IPS-18a (cell line): ENCODE data around the gene SZT2.

Experiments used
- H3K27ac ChIP-seq: one replicate; pipeline ENCODE4 v1.5.1; 2013; ENCODE audit warnings: low read length
- H3K27me3 ChIP-seq: one replicate; pipeline ENCODE4 v1.6.1; 2013; ENCODE audit warnings: mild to moderate bottlenecking, low read length; ENCODE audit not compliant: control insufficient read depth, insufficient read depth
- H3K36me3 ChIP-seq: one replicate; pipeline ENCODE4 v1.6.1; 2013; ENCODE audit warnings: low read depth, low read length; ENCODE audit not compliant: control insufficient read depth
- H3K4me1 ChIP-seq: one replicate; pipeline ENCODE4 v1.6.1; 2013; ENCODE audit warnings: low read depth, low read length; ENCODE audit not compliant: control insufficient read depth
- H3K4me3 ChIP-seq: one replicate; pipeline ENCODE4 v1.5.1; 2013; ENCODE audit warnings: low read length
- H3K9ac ChIP-seq: one replicate; pipeline ENCODE4 v1.6.1; 2013; ENCODE audit warnings: mild to moderate bottlenecking, low read length, moderate library complexity
- H3K9me3 ChIP-seq: one replicate; pipeline ENCODE4 v1.6.1; 2013; ENCODE audit warnings: low read depth, low read length; ENCODE audit not compliant: control insufficient read depth

Gene SZT2

DNA sequence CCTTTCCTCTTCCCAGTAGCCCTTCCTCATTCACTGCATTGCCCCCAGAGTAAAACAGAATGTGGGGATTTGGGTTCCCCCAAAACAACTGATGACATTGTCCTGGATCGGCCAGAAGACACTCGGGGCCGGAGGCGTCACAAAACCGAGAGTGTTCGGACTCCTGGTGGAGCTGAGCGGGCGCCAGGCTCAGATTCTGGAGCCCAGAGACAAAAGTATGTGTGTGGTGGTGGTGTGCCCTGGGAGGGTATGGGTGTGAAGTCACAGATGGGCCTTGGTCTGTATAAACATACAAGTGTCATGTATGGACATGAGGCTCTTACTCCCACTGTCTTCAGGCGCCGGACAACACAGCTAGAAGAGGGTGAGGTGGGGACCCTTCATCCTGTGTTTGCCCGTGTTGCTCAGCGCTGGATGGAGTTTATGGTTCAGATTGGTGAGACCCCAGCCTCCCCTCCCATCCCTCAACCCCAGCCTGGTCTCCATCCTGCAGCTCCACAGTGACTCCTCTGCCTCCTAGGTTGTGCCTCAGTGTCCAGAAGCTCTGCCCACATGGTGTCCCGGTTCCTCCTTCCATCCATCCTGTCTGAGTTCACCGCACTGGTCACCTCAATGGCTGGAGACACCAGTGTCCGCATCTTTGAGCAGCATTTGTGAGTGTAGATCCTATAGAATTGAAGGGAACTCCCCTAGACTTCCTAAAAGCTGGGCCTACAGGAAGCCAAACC is 51.6 kb downstream of the SZT2 start:
- no peaks in the 10 kb centered on the region for H3K9me3 ChIP-seq
- H3K9ac ChIP-seq: no peak overlapping the region
- no peaks in the 10 kb centered on the region for H3K27me3 ChIP-seq
- no peaks in the 10 kb centered on the region for H3K4me1 ChIP-seq
- no peak overlapping the region for H3K27ac ChIP-seq
- no peak overlapping the region for H3K4me3 ChIP-seq
- peaks cover 9% of the 10 kb centered on the region for H3K36me3 ChIP-seq

DNA sequence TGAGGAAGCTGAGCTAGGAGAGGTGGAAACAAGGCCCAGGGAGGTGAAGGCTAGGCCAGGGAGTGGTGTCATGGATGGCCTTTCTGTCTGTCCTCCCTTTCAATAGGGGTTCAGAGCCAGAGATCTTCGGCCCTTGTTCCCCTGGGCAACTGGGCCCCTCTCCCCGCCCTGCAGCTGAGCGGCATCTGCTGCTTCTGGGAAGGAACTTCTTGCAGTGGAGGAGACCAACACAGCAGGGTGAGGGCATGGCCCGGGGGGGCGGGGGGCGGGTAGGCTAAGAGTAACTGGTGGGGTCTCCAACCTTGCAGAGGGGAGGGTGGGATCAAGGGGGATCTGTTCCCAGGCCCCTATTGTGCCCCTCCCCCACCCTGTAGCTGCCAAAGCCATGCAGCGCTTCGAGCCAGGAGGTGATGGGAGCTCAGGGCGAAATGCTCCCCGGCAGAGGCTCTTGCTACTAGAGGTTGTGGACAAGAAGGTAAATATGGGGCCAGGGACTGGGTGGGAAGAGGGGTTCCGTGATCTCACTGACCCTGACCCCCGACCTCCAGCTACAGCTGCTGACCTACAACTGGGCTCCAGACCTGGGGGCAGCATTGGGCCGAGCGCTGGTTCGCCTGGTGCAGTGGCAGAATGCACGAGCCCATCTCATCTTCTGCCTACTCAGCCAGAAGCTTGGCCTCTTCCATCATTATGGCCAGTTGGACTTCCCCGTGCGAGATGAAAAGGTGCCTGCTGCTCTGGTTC is 52.4 kb downstream of the SZT2 start:
- H3K9ac ChIP-seq: no peak overlapping the region
- H3K4me1 ChIP-seq: no peaks in the 10 kb centered on the region
- H3K9me3 ChIP-seq: no peaks in the 10 kb centered on the region
- H3K27me3 ChIP-seq: no peaks in the 10 kb centered on the region
- H3K27ac ChIP-seq: no peak overlapping the region
- H3K4me3 ChIP-seq: no peak overlapping the region
- H3K36me3 ChIP-seq: peaks cover 16% of the 10 kb centered on the region

DNA sequence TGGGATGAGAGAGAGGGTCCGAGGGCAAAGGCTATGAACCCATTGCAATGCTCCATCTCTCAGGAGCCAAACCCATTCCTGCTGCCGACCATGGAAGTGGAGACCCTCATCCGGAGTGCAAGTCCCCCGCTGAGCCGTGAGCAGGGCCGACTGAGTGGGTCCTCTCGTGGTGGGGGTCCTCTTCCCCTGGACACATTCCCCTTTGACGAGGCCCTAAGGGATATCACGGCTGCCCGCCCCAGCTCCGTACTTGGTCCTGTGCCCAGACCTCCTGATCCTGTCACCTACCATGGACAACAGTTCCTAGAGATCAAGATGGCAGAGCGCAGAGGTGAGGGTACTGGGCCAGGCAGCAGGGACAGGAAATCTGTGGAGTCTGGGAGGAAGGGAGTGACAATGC is 53.1 kb downstream of the SZT2 start:
- Histone ChIP-seq H3K36me3 (peaks cover 19% of the 10 kb centered on the region), H3K9ac (no peak overlapping the region), H3K4me3 (no peak overlapping the region), H3K27ac (no peak overlapping the region), H3K9me3 (no peaks in the 10 kb centered on the region), H3K27me3 (no peaks in the 10 kb centered on the region), H3K4me1 (no peaks in the 10 kb centered on the region)

DNA sequence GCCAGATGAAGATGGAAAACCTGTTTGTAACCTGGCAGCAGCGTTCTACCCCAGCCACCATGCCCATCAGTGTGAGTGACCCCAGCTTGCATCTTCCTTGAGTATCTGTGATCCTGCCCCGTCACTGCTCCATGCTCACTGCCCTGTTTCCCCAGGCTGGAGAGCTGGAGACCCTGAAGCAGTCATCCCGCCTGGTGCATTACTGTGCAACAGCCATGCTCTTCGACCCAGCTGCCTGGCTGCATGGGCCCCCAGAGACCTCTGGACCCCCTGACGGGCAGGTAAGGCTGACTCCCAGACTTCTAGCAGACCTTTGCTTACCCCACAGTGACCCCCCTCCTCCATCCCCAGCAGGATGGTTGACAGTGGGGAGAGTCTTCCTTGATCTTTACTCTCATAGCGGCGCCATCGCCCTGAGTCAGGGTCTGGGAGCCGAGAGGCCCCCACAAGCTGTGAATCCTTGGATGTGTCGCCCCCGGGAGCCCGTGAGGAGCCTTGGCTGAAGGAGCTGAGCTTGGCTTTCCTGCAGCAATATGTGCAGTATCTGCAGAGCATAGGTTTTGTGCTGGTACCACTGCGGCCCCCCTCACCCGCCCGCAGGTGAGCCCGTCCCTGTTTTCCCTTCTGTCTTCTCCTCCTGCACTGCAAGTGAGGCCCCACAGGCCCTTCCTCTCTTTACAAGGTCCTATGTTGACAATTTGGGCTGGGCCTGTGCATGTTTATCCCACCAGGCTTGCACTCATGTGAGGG is 53.7 kb downstream of the SZT2 start:
- H3K4me1 ChIP-seq: no peaks in the 10 kb centered on the region
- H3K27ac ChIP-seq: no peak overlapping the region
- no peaks in the 10 kb centered on the region for H3K27me3 ChIP-seq
- no peaks in the 10 kb centered on the region for H3K9me3 ChIP-seq
- H3K9ac ChIP-seq: no peak overlapping the region
- H3K4me3 ChIP-seq: no peak overlapping the region
- H3K36me3 ChIP-seq: peaks cover 19% of the 10 kb centered on the region

DNA sequence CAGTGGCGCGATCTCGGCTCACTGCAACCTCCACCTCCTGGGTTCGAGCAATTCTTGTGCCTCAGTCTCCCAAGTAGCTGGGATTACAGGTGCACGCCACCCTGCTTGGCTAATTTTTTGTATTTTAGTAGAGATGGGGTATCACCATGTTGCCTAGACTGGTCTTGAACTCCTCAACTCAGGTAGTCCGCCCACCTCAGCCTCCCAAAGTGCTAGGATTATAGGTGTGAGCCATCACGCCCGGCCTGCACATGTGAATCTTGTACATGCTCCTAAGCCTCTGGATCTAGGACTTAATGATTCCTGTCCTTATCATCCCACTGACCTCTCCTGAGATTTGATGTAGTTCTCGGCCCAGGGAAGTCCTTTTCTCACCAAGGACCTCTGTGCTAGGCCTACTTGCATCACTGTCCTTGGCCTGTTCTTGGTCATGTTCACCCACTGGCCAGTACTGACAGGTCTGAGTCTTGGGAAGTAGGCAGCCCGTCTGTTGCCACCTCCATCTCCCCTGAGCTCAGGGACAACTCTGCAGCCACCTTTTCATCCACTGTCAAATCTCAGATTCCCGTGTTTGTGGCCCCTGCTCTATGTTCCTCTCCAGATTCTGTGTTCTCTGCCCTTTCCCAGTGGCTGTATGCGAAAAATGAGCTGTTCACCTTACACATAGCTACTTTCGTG is 54.6 kb downstream of the SZT2 start:
- Histone ChIP-seq H3K4me1 (no peaks in the 10 kb centered on the region), H3K4me3 (no peak overlapping the region), H3K36me3 (peaks cover 19% of the 10 kb centered on the region), H3K27me3 (no peaks in the 10 kb centered on the region), H3K9ac (no peak overlapping the region), H3K9me3 (no peaks in the 10 kb centered on the region), H3K27ac (no peak overlapping the region)

DNA sequence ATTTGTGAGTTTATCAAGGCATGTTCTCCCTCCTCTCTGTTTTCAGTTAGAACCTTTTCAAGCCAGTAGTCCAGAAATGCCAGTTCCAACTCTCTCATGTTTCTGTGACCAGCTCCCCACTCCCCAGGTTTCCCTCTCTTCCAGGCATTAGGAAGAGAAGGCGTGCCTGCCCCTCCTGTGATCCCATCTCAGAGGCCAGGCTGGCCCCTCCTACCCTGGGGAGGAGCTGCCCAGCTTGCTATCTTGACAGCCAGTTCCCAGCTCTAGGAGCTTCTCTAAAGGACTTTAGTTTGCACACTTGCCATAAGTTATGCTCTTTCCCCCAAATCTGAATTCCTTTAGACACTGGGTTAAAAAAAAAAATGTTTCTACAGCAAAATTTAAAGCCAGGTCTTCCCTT is 55.1 kb downstream of the SZT2 start:
- Histone ChIP-seq H3K9ac (no peak overlapping the region), H3K4me3 (no peak overlapping the region), H3K27ac (no peak overlapping the region), H3K4me1 (no peaks in the 10 kb centered on the region), H3K27me3 (no peaks in the 10 kb centered on the region), H3K9me3 (no peaks in the 10 kb centered on the region), H3K36me3 (peaks cover 19% of the 10 kb centered on the region)

GRCh38 chr1:43445606-43446387 is 56.1 kb downstream of the SZT2 start:
- Histone ChIP-seq H3K36me3 (peaks cover 26% of the 10 kb centered on the region), H3K9ac (no peak overlapping the region), H3K9me3 (no peaks in the 10 kb centered on the region), H3K27ac (no peak overlapping the region), H3K4me3 (no peak overlapping the region), H3K27me3 (no peaks in the 10 kb centered on the region), H3K4me1 (no peaks in the 10 kb centered on the region)

DNA sequence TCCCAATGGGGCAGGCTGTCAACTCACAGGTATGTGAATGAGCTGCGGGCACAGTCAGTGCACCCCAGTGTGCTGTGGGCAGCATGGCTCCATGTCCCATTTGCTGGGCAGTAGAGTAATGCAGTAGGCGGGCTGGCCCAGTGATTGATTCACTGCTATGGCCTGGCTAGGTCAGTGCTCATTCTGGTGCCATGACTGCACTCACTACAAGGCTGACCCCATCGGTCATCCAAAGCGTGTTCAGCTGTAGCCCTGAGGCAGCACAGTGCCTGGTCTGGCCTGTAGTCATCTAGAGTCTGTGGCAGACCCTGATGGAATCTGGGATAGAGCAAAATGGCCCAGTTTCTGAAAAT is 56.7 kb downstream of the SZT2 start:
- Histone ChIP-seq H3K36me3 (peaks cover 28% of the 10 kb centered on the region), H3K4me3 (no peak overlapping the region), H3K9me3 (no peaks in the 10 kb centered on the region), H3K27me3 (no peaks in the 10 kb centered on the region), H3K27ac (no peak overlapping the region), H3K9ac (no peak overlapping the region), H3K4me1 (no peaks in the 10 kb centered on the region)

DNA sequence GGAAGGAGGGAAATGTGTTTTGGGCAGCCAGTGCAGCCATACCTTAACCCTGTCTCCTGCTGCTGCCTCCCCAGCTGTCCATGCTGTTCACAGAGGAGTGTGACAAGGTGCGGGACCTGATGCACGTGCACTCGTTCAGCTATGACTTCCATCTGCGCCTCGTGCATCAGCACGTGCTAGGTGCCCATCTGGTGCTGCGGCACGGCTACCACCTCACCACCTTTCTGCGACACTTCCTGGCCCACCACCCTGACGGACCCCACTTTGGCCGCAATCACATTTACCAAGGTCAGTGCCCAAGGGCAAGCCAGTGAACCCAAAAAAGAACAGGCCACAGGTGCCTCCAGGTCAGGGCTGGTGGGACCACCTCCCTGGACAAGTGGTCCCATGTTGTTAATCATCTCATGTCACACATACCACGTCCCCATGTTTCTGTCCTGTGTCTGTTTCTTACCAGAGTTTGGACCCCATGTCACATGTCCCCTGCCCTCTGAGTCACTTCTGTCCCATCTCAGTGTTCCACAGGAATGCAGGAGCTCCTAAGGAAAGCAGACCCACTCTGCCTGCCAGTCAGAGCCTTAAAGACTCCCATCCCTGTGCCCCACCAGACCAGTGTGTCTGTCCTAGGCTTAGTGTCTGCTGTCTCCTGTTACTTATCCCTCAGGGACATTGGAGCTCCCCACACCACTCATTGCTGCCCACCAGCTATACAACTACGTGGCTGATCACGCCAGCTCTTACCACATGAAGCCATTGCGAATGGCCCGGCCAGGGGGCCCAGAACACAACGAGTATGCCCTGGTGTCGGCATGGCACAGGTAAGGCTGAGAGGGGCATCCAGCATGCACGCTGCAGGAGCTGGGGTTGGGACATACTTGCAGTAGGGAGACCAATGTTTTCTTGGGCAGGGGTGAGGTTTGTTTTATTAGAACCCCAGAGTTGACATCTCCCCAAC is 57.5 kb downstream of the SZT2 start:
- H3K9me3 ChIP-seq: no peaks in the 10 kb centered on the region
- peaks cover 28% of the 10 kb centered on the region for H3K36me3 ChIP-seq
- no peak overlapping the region for H3K4me3 ChIP-seq
- no peak overlapping the region for H3K27ac ChIP-seq
- no peaks in the 10 kb centered on the region for H3K27me3 ChIP-seq
- no peak overlapping the region for H3K9ac ChIP-seq
- no peaks in the 10 kb centered on the region for H3K4me1 ChIP-seq
